HepG2 (cell line): ENCODE data around the gene APBA3. TPM values are rescaled to one million over a fixed set of nuclear protein-coding genes. Genes with fewer than 3 reads are reported as not detected.
A peak's percentile ranks its signal among the peaks of the same experiment; 100 is the strongest.

ENCODE experiments used
- CEBPG ChIP-seq: IDR thresholded peaks from 2 replicates; pipeline ENCODE4 v1.6.1; 2016
- E2F2 ChIP-seq: sonication (generic); formaldehyde crosslinking; IDR thresholded peaks from 2 replicates; pipeline ENCODE4 v1.4.0; 2020; ENCODE audit warnings: missing genetic modification reagents, borderline replicate concordance
- EZH2 ChIP-seq: conservative IDR thresholded peaks from 2 replicates; pipeline ENCODE4 v1.6.1; 2012; ENCODE audit warnings: mild to moderate bottlenecking, low read depth, low read length, moderate library complexity
- HBP1 ChIP-seq: IDR thresholded peaks from 2 replicates; pipeline ENCODE4 v1.6.1; 2016; ENCODE audit warnings: low read depth, control low read depth
- HOMEZ ChIP-seq: IDR thresholded peaks from 2 replicates; pipeline ENCODE4 v1.6.1; 2016; ENCODE audit warnings: low read depth
- IKZF5 ChIP-seq: IDR thresholded peaks from 2 replicates; pipeline ENCODE4 v1.6.1; 2018; ENCODE audit warnings: missing genetic modification reagents, mild to moderate bottlenecking, missing compliant biosample characterization
- JARID2 ChIP-seq: sonication (generic); formaldehyde crosslinking; IDR thresholded peaks from 2 replicates; pipeline ENCODE4 v1.8.1; 2023; ENCODE audit warnings: missing genetic modification reagents, inconsistent platforms; ENCODE audit not compliant: insufficient replicate concordance
- MAX ChIP-seq: IDR thresholded peaks from 2 replicates; pipeline ENCODE4 v1.6.1; 2012; ENCODE audit warnings: inconsistent platforms
- PCBP2 ChIP-seq: fragments of 200-400 bp; formaldehyde crosslinking; optimal IDR thresholded peaks from 2 replicates; pipeline ENCODE3; 2018; ENCODE audit warnings: low read length, low read depth; ENCODE audit not compliant: poor library complexity, severe bottlenecking
- SOX6 ChIP-seq, 2 experiments: fragments of 450-650 bp in 1 of 2; sonication (generic) in 1 of 2; formaldehyde crosslinking in 1 of 2; IDR thresholded peaks; 2 replicates each; pipeline versions ENCODE4 v1.4.0 to v1.6.1; 2017 to 2020; ENCODE audit warnings: antibody characterized with exemption in 1 of 2, mild to moderate bottlenecking in 1 of 2, missing genetic modification reagents in 1 of 2
- TSC22D2 ChIP-seq: sonication (generic); formaldehyde crosslinking; IDR thresholded peaks from 2 replicates; pipeline ENCODE4 v1.5.1; 2020; ENCODE audit warnings: missing genetic modification reagents, mild to moderate bottlenecking, borderline replicate concordance
- ZNF256 ChIP-seq: sonication (generic); formaldehyde crosslinking; conservative IDR thresholded peaks from 2 replicates; pipeline ENCODE4 v1.4.0; 2020; ENCODE audit warnings: missing genetic modification reagents
- ZNF280B ChIP-seq: sonication (generic); formaldehyde crosslinking; IDR thresholded peaks from 2 replicates; pipeline ENCODE4 v1.5.0; 2020; ENCODE audit warnings: missing genetic modification reagents, mild to moderate bottlenecking, borderline replicate concordance
- ZNF414 ChIP-seq: sonication (generic); formaldehyde crosslinking; IDR thresholded peaks from 2 replicates; pipeline ENCODE4 v1.5.0; 2020; ENCODE audit warnings: missing genetic modification reagents
- ZNF451 ChIP-seq: sonication (generic); formaldehyde crosslinking; IDR thresholded peaks from 2 replicates; pipeline ENCODE4 v1.5.0; 2020; ENCODE audit warnings: mild to moderate bottlenecking, missing genetic modification reagents
- ZNF512 ChIP-seq: sonication (generic); formaldehyde crosslinking; IDR thresholded peaks from 2 replicates; pipeline ENCODE4 v1.4.0; 2020; ENCODE audit warnings: mild to moderate bottlenecking, missing genetic modification reagents
- ZNF567 ChIP-seq: sonication (generic); formaldehyde crosslinking; IDR thresholded peaks from 2 replicates; pipeline ENCODE4 v1.8.1; 2023; ENCODE audit warnings: mild to moderate bottlenecking, missing genetic modification reagents, borderline replicate concordance
- ZNF790 ChIP-seq: sonication (generic); formaldehyde crosslinking; IDR thresholded peaks from 2 replicates; pipeline ENCODE4 v1.8.0; 2022; ENCODE audit warnings: missing genetic modification reagents, mild to moderate bottlenecking, borderline replicate concordance
- polyA plus RNA-seq, 8 experiments: library from polyadenylated mRNA; depleted of rRNA in 3 of 8; stranded (reverse) in 7 of 8; unstranded in 1 of 8; fragments of >200 nt; fragmentation: Illumina TruSeq in 4 of 8; extraction: Trizol in 4 of 8; gene quantifications; 2 replicates each; pipeline versions ENCODE4 v1.2.1 to v1.2.3, GENCODE V29; 2011 to 2016; ENCODE audit warnings: low read depth in 4 of 8, missing spikeins in 1 of 8, mixed read lengths in 1 of 8; ENCODE audit not compliant: insufficient read depth in 1 of 8
- total RNA-seq, 5 experiments: library from RNA; depleted of rRNA; stranded (reverse); fragments of >200 nt; fragmentation: Illumina TruSeq; extraction: Trizol; gene quantifications; 2 replicates each; pipeline ENCODE4 v1.2.3, GENCODE V29; 2016; ENCODE audit warnings: low read depth in 1 of 5

Gene APBA3
- total and polyA plus RNA-seq, 2 of the 13 experiments (the other 11 are each of a cell fraction or from before 2014, with no cell fraction given): 14.2 to 14.3 TPM

- TF ChIP-seq ZNF414 (CRISPR knock-in tag) (no peak), ZNF451 (CRISPR knock-in tag) (no peak), JARID2 (CRISPR knock-in tag) (no peak), MAX (peak; percentile 82), PCBP2 (no peak), ZNF256 (no peak), ZNF280B (CRISPR knock-in tag) (0 out of 2 replicates have a peak, but pooled peaks have one; percentile 24), EZH2 (no peak), ZNF790 (CRISPR knock-in tag) (no peak), TSC22D2 (CRISPR knock-in tag) (no peak), ZNF567 (CRISPR knock-in tag) (no peak), ZNF512 (no peak), E2F2 (CRISPR knock-in tag) (no peak), IKZF5 (CRISPR knock-in tag) (no peak; the same call in 1 of the 2 replicates), SOX6 (IDR thresholded peaks at IDR 0.05) (no peak), SOX6 (CRISPR knock-in tag; IDR thresholded peaks at IDR 0.05) (peak; percentile 56; the same call in 1 of the 2 replicates), HOMEZ (CRISPR knock-in tag) (no peak), HBP1 (CRISPR knock-in tag) (no peak), CEBPG (peak; percentile 75)
These were observed 53.1 kb downstream of the APBA3 start, which contains the start of gene TJP3 (continued) for GRCh38 chr19:3708207-3708931.
